Activated CD8-positive, alpha-beta T cell treated with anti-CD3 and anti-CD28 coated beads for 36 hours (primary cell): ENCODE measurements around the gene CACNG8. TPM values are rescaled to one million over a fixed set of nuclear protein-coding genes. Genes with fewer than 3 reads are reported as not detected.
"Not testable (repeated sequence)": the region's sequence is repeated elsewhere in the genome, so short reads cannot be mapped to it uniquely, and the experiment has no call there.

ENCODE experiments used
- ATAC-seq: fragments of 200-7000 bp; cut with Tn5 transposase; one replicate; pipeline ENCODE4 v1.10.0; 2021; ENCODE audit warnings: mild to moderate bottlenecking, moderate library complexity
- CTCF ChIA-PET: fragments of 350-600 bp; sonication (Branson Sonifier 250); formaldehyde crosslinking; loops from one replicate; lab custom pipeline; 2021; ENCODE audit warnings: antibody characterized with exemption; lab: Charles Lee
- POLR2A ChIA-PET: fragments of 350-600 bp; sonication (Branson Sonifier 250); formaldehyde crosslinking; loops from one replicate; lab custom pipeline; 2021; ENCODE audit warnings: antibody characterized with exemption; lab: Charles Lee
- DNase-seq: peaks from one replicate; pipeline ENCODE4 v3.0.0-alpha.2; 2020
- H3K27ac Mint-ChIP-seq: one replicate; pipeline ENCODE4 v1.8.0; 2021; ENCODE audit warnings: mild to moderate bottlenecking, mixed read lengths
- H3K27me3 Mint-ChIP-seq: one replicate; pipeline ENCODE4 v1.8.0; 2021; ENCODE audit warnings: mixed read lengths
- H3K36me3 Mint-ChIP-seq: one replicate; pipeline ENCODE4 v1.8.0; 2021; ENCODE audit warnings: low read depth, mixed read lengths
- H3K4me1 Mint-ChIP-seq: one replicate; pipeline ENCODE4 v1.8.0; 2021; ENCODE audit warnings: low read depth, mixed read lengths
- H3K4me3 Mint-ChIP-seq: one replicate; pipeline ENCODE4 v1.8.0; 2021; ENCODE audit warnings: mild to moderate bottlenecking, moderate library complexity, mixed read lengths
- H3K9me3 Mint-ChIP-seq: one replicate; pipeline ENCODE4 v1.8.0; 2021; ENCODE audit warnings: mixed read lengths
- intact Hi-C: fragments of 100-400 bp; cut with micrococcal nuclease; formaldehyde crosslinking; loops from one replicate; pipeline ENCODE4 v1.10.0; 2022
- total RNA-seq, 2 experiments: library from RNA; stranded (reverse); gene quantifications; one replicate each; pipeline ENCODE4 v1.2.3, GENCODE V29; 2021
- TF ChIP-seq, protein P1 (sequence below): fragments of 200-600 bp; IDR thresholded peaks from one replicate; pipeline ENCODE4 v1.8.0; 2022; ENCODE audit warnings: antibody characterized with exemption, mild to moderate bottlenecking

The CACNG8 gene
- total RNA-seq, 2 experiments from 2014 or later = not detected

DNA sequence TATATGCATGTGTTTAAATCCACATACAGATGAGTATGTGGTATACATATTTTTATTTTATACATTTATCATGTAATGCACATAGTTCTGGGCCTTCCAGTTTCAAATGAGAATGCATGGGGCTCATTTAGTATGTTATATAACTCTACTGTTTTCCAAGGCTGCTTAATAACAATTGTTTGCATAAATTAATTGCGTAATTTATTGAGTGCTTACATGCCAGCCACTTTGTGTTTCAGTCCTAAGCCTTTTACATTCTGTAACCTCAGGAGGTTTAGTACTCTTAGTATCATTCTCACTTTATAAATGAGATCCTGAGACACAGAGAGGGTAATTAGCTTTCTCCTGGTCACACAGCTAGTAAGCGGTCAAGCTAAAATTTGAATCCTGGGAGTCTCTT is 16.7 kb upstream of the CACNG8 start:
- intact Hi-C loops = loop anchor here (10.0 kb wide), 1 partner anchor 79 kb away; no protein-coding TSS in a partner anchor
- H3K27ac Mint-ChIP-seq = no peak overlapping the region
- no peaks in the 10 kb centered on the region for H3K36me3 Mint-ChIP-seq

DNA sequence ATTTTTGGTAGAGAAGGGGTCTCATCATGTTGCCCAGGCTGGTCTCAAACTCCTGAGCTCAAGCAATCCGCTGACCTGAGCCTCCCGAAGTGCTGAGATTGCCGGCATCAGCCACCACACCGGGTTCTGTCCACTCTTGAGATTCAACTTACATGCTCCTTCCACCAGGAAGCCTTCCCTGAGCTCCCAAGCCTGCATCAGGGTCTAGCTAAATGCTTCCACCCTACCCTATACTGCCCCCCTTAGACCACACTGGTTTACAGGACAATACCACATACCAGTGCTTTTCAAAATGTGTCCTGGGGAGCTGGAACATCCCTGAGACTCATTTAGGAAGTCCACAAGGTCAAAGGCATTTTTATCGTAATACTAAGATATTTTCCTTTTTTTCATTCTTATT is 15.1 kb upstream of the CACNG8 start:
- no peak for ATAC-seq
- H3K27ac Mint-ChIP-seq = no peak overlapping the region
- ChIA-PET POLR2A (interaction anchor here (0.7 kb wide), 1 partner anchor 258 kb away, joined by 4 read pairs; no protein-coding TSS in a partner anchor), CTCF (interaction anchor here (1.2 to 2.0 kb wide), 4 partner anchors 11 to 155 kb away, joined by 3 to 9 read pairs (median 6); no protein-coding TSS in a partner anchor)
- H3K9me3 Mint-ChIP-seq = no peaks in the 10 kb centered on the region
- peaks cover 29% of the 10 kb centered on the region for H3K27me3 Mint-ChIP-seq
- TF ChIP-seq, protein P1, sequence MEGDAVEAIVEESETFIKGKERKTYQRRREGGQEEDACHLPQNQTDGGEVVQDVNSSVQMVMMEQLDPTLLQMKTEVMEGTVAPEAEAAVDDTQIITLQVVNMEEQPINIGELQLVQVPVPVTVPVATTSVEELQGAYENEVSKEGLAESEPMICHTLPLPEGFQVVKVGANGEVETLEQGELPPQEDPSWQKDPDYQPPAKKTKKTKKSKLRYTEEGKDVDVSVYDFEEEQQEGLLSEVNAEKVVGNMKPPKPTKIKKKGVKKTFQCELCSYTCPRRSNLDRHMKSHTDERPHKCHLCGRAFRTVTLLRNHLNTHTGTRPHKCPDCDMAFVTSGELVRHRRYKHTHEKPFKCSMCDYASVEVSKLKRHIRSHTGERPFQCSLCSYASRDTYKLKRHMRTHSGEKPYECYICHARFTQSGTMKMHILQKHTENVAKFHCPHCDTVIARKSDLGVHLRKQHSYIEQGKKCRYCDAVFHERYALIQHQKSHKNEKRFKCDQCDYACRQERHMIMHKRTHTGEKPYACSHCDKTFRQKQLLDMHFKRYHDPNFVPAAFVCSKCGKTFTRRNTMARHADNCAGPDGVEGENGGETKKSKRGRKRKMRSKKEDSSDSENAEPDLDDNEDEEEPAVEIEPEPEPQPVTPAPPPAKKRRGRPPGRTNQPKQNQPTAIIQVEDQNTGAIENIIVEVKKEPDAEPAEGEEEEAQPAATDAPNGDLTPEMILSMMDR = no peak
- no peaks in the 10 kb centered on the region for H3K4me1 Mint-ChIP-seq
- DNase-seq = no peak
- intact Hi-C loops = loop anchor here (10.0 kb wide), 1 partner anchor 77 kb away; no protein-coding TSS in a partner anchor
- no peaks in the 10 kb centered on the region for H3K36me3 Mint-ChIP-seq
- no peak overlapping the region for H3K4me3 Mint-ChIP-seq

More for the DNA sequence above, 16.7 kb upstream of the CACNG8 start:
- TF ChIP-seq, protein P1 = no peak
- ATAC-seq (no peak), DNase-seq (no peak)
- Mint-ChIP-seq H3K27me3 (peaks cover 34% of the 10 kb centered on the region), H3K9me3 (no peaks in the 10 kb centered on the region), H3K4me3 (no peak overlapping the region), H3K4me1 (no peaks in the 10 kb centered on the region)
- ChIA-PET POLR2A (no interaction called here), CTCF (interaction anchor here (1.2 to 2.0 kb wide), 2 partner anchors 24 to 84 kb away, joined by 3 to 5 read pairs; no protein-coding TSS in a partner anchor)

DNA sequence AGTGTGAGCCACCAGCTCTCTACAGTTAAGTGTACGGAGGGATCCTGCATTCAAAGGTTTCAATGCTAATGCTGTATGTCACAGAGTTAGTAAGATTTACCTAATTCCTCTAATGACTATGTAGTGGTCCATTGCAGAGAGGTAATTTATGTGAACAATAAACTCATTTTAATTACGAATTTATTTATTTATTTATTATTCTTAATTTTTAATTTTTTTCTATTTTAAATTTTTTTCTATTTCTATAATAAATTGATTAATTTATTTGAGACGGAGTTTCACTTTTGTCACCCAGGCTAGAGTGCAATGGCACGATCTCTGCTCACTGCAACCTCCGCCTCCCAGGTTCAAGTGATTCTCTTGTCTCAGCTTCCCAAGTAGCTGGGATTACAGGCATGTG is 14.1 kb upstream of the CACNG8 start:
- peaks cover 24% of the 10 kb centered on the region for H3K27me3 Mint-ChIP-seq
- H3K4me1 Mint-ChIP-seq, POLR2A ChIA-PET, H3K27ac Mint-ChIP-seq, ATAC-seq, H3K9me3 Mint-ChIP-seq, H3K36me3 Mint-ChIP-seq, H3K4me3 Mint-ChIP-seq, DNase-seq: not testable (repeated sequence)
- intact Hi-C loops = loop anchor here (10.0 kb wide), 1 partner anchor 76 kb away; no protein-coding TSS in a partner anchor
- CTCF ChIA-PET = interaction anchor here (1.4 to 2.0 kb wide), 2 partner anchors 12 to 75 kb away, joined by 7 to 9 read pairs; no protein-coding TSS in a partner anchor

DNA sequence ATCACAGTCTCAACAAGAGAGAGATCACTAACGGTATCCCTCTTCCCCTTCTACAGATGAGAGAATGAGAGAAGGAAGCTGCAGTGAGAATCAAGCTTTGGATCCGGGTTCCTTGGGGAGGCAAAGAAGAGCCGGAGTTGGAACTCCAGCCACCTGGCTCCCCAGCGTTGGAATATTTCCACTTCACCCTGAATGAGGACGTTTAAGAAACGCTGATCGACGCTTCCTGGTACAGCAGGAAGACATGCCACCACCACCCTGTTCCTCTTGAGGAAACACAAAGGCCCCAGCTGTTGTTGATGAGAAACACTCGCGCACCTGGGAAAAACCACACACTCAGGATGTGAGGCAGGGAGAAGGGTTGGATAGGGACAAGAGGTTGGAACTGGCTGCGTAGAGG is 11.3 kb upstream of the CACNG8 start:
- H3K27ac Mint-ChIP-seq = no peak overlapping the region
- intact Hi-C loops = no loop called here
- H3K9me3 Mint-ChIP-seq = no peaks in the 10 kb centered on the region
- ChIA-PET POLR2A (no interaction called here), CTCF (interaction anchor here (1.1 kb wide), 1 partner anchor 73 kb away, joined by 3 read pairs; no protein-coding TSS in a partner anchor)
- ATAC-seq (no peak), DNase-seq (no peak)
- peaks cover 24% of the 10 kb centered on the region for H3K27me3 Mint-ChIP-seq
- H3K4me1 Mint-ChIP-seq = no peaks in the 10 kb centered on the region
- no peaks in the 10 kb centered on the region for H3K36me3 Mint-ChIP-seq
- H3K4me3 Mint-ChIP-seq = no peak overlapping the region
- TF ChIP-seq, protein P1 = no peak

DNA sequence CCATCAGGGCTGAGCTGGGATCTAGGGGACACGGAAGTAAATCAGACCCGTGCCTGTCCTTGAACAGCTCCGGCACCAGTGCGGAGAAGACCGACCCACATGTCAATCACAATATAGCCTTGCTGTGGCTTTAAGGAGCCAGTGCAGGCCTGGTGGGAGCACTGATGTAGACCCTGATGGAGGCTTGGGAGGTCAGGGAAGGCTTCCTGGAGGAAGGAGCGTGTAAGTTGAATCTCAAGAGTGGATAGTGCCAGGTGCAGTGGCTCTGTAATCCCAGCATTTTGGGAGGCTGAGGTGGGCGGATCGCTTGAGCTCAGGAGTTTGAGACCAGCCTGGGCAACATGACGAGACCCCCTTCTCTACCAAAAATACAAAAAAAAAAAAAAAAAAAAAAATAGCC is 10.8 kb upstream of the CACNG8 start:
- ChIA-PET CTCF (interaction anchor here (1.1 kb wide), 1 partner anchor 72 kb away, joined by 3 read pairs; no protein-coding TSS in a partner anchor), POLR2A (no interaction called here)
- H3K9me3 Mint-ChIP-seq = no peaks in the 10 kb centered on the region
- DNase-seq = no peak
- no peak overlapping the region for H3K27ac Mint-ChIP-seq
- no peak for ATAC-seq
- no peaks in the 10 kb centered on the region for H3K36me3 Mint-ChIP-seq
- TF ChIP-seq, protein P1 = no peak
- H3K4me1 Mint-ChIP-seq = no peaks in the 10 kb centered on the region
- H3K27me3 Mint-ChIP-seq = peaks cover 29% of the 10 kb centered on the region
- H3K4me3 Mint-ChIP-seq = no peak overlapping the region
- intact Hi-C loops = no loop called here
